HG02885 (cell line): ENCODE measurements around the gene STX16.

Experiments used
- ATAC-seq: cut with Tn5 transposase; IDR thresholded peaks from one replicate; pipeline ENCODE4 v1.9.1; 2021; ENCODE audit warnings: mild to moderate bottlenecking; ENCODE audit not compliant: unreplicated experiment, poor library complexity

STX16 gene

DNA sequence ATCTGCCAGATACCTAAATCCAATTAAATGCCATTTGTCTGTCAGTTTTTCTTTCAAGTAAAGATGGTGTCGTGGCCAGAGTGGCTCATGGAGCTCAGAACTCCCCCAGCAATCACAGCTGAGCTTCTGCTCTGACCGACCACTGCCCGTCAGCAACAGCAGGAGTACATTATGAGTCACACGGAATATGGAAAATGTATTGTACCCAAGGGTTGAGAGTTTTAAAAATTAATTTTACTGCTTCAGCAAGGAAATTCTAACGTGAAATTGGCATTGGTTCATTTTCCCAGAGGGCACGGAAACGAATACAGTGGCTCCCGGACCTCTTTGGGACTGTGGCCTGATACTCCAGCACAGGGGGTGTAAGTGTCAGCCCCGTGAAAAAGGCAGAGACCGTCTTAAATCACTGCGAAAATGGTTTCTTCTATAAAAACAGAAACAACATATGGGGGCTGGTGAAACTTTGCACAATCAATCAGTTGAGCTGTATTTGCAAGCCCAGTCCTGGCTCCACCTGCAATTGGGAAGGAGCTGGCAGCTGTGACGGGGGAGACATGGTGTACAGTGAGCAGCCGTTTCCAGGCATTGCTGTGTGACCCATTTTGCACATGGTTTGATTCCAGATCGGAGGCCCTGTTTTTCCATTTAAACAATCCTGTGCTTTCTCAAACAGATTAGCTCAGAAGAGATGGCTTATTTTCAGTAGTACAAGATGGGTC, 54.3 kb downstream of the STX16 start:
- no peak for ATAC-seq

DNA sequence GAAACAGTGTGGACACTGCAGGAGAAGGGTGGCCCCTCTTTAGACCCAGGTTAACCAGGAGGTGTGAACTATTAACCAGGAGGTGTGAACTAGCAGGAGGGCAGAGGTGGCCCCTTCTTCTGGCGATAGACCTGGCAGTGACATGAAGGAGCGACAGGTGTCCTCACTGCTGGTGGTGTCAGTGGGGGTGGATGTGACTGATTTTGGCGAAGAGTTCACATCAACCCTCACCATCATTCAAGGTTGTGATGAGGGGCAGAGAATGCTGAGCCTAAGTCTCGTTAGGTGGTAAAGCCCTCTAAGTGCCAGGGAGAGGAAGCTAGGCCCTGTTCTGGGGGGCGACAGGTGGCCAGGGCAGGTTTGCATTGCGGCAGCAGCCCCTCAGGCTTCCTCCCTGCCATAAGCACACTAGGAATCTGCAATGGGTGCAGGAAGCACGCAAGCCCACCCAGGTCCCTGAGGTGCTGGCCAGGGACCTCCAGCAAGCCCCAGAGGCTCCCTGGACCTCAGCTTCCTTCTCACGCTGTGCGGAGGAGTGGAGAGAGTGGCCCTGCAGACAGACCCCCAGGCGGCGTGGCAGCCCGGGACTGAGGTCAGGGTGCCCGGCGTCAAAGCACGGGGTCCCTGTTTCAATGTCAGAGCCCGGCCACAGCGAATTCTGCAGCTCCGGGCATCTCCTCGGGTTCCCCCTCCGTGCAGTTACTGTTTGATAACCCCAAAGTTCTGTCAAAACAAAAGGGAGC, 55.2 kb downstream of the STX16 start:
- ATAC-seq: no peak

DNA sequence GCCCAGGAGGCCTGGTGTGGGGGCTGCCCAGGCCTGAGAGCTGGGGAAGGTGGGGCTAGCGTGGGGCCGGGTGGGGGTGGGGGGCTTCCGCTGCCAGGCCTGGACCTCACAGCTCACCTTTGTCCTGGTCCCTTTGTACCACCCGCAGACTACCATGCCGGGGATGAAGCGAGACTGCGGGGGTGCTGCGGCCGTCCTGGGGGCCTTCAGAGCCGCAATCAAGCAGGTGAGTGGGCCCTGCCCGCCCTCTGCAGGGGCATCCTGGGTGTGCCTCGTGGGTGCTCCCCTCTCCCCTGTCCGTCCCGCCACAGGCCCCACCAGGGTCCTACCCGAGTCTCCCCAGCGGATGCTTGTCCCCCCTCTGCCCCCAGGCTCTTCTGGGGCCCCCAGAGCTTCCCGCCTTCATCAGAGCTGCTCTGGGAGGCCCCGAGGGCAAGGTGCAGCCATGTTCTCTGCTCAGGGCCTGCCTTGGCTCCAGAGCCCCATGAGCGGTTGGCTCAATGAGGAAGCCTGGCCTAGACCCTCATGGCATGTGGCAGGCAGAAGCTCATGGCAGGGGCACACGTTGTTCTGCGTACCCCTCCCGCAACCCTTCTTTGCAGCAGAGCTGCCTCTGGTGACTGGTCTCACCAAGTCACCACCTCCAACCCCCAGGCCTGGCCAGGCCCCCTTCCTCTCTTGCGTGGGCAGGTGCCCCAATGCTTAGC, 56.0 kb downstream of the STX16 start:
- no peak for ATAC-seq

DNA sequence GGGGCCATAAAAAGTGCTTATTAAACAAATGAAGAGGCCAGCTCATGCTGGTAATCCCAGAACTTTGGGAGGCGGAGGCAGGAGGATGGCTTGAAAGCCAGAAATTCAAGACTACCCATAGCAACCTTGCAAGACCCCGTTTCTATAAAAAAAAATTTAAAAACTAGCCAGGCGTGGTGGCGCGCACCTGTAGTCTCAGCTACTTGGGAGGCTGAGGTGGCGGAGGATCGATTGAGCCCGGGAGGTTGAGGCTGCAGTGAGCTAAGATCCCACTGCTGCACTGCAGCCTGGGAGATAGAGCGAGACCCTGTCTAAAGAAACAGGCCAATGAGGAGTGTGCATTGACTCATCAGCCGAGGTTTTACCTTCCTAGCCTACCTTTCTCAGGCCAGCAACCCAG, 56.7 kb downstream of the STX16 start:
- ATAC-seq: no peak

DNA sequence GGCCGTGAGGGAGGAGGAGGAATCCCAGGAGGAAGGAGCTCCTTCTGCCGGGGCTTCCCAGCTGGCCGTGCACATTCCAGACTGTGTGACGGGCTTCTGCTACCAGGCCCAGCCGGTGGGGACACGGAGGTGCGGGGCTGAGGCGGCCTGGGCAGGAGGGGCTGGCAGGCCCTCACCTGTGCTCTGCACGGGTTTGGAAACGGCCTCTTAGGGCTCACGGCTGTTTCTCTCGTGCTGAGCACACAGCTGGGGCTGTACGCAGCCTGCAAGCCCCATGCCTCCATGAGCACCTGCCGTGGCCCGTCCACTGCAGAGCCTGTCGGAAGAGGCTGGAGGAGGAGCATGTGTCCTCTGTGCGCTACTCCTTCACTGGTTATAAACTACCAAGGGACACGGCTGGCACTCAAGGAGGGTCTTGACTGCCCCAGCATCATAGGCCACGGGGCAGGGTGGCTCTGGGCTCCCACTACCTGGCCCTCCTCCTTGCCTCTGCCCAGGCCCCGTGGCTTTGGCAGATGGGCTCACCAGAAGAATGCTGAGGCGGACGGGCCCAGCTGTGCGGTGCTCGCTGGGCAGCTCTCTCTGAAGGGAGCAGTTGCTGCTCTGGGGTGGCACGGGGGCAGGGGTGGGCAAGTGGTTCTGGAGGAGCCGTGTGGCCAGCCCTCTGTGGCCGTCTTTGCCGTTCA, 57.3 kb downstream of the STX16 start:
- ATAC-seq: no peak

DNA sequence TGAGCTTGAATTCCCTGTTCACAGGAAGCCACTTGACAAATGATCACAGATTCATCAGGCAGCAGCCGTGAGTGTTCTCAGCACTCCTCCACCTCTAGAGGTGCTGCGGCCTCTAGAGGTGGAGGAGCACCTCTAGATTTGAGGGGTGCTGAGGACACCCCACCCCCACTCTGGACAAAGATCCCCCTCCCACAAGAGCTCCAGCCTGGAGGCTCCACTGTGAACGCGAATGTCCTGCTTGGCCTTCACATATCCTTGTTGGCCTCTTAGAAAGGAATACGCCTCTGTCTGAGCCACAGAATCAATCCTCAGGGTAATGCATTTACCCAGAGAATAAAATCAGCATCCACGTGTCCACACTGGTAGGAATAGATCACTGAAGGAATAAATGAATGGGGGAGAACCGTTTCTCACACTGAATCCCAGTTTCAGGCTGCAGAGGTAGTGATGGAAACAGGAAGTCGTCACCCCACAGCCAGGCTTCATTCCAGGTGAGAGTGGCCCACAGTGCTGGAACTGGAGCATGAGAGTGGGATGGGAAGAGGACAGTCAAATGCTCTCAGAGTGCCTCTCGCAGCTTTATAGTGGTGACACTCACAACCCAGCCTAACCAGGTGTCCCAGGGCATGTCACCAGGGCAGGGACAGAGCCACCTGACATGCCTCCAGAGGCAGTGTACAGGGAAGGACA, 58.1 kb downstream of the STX16 start:
- no peak for ATAC-seq

DNA sequence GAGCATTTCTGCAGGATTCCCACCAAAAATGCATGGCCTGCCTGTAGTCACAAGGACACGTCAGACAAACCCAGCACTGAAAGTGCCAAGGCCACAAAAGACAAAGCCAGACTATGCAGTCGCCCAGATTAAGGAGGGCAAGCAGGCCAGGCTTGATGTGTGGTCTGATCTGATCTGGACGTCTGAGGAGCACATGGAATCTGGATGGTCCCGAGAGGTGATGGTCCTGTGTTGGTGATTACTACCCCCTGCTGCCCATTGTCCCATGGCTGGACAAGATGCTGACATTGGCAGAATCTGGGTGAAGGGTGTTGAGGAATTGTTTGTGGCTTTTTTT, 58.6 kb downstream of the STX16 start:
- no peak for ATAC-seq

DNA sequence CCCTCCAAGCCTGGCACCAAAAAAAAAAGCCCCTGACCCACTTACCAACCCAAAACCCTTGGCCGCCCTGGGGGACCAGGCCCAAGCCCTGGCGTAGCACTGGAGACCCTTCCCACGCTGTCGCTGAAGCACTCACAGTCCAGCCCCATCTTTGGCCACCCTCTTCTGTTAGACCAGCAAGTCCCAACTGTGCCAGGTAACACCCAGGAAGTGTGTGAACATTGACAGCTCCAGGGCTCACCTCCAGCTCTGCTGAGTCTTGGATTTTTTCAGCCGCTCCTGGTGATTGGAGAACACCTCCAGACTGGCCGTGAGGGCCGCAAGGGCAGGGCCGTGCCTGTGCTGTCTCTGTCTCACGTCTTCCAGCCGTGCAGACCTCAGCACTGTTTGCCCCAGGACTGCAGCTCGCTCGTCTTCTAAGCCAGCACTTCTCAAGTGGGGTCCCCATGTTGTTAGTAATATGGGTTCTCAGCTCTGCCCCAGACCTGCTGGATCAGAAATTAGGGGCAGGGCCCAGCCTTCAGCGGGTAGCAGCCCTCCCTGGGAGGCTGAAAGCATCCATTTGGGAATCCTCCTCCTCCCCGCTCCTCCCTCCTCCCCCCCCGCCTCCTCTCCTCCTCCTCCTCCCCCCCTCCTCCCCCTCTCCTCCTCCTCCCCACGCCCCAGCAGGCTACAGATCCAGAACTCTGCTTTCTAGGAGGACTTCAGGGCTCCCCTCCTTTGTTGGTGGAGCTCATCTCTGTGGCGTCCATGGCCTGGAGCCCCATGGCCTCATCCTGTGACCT, 59.6 kb downstream of the STX16 start:
- ATAC-seq: no peak

DNA sequence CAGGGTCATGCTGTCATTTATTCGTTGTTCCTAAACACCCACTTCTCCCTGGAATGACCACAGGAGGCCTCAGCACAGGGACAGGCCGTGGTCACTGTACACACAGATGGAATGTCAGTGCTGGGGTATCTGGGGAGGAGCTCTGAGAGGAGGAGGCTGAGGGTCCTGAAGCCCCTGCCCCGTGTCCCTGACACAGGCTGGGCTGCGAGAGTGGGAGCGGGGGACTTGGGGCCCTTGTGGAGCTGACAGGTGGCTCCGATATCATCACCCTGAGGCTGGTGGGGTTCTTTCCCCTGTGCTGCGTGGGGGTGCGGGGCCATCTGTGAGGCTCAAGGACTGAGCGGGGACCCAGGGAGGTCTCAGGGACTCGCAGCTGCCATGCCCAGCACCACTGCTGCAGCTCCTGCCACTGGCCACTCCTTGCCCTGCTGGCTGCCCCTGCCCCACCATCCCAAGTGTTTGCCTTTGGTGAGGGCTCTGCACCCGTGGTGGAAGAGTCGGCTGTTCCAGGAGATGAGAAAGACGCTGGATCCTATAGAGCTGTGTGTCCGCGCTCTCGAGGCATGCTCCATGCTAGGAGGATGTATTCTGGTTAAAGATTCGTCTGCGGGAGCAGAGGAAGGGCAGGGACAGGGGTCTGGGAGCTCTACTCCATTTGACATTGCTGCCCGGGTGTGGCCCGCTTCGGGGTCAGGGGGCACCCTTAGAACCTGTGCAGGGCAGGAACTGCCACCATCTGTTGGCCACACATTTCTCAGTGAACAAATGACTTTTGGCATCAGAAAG, 60.4 kb downstream of the STX16 start:
- ATAC-seq: no peak

DNA sequence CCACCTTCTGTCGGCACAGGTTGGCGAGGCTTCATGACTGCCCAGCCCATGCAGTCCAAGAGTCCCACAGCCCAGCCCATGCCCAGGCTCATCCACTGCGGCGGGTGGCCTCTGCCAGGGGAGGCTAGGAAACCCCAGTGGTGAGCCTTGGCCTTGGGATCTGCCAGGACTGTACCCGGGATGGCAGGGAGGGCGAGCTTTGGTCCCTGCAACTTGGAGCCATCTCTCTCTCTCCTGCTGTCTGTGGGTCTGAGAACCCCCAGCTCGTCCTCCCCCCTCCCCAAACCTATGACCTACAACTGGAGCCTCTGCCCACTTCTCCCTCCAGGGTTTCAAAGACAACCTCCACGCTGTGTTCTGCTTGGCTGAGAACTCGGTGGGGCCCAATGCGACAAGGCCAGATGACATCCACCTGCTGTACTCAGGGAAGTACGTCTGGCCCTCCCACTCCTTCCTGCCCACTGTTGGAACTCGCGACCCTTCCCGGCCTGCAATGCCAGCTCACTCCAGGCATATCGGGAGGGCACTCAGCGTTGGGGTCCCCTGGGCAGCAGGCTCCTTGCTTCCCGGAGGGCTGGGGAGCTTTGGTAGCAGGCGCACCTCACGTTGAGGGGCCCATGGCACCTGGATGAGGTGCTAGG, 61.2 kb downstream of the STX16 start:
- ATAC-seq: no peak

DNA sequence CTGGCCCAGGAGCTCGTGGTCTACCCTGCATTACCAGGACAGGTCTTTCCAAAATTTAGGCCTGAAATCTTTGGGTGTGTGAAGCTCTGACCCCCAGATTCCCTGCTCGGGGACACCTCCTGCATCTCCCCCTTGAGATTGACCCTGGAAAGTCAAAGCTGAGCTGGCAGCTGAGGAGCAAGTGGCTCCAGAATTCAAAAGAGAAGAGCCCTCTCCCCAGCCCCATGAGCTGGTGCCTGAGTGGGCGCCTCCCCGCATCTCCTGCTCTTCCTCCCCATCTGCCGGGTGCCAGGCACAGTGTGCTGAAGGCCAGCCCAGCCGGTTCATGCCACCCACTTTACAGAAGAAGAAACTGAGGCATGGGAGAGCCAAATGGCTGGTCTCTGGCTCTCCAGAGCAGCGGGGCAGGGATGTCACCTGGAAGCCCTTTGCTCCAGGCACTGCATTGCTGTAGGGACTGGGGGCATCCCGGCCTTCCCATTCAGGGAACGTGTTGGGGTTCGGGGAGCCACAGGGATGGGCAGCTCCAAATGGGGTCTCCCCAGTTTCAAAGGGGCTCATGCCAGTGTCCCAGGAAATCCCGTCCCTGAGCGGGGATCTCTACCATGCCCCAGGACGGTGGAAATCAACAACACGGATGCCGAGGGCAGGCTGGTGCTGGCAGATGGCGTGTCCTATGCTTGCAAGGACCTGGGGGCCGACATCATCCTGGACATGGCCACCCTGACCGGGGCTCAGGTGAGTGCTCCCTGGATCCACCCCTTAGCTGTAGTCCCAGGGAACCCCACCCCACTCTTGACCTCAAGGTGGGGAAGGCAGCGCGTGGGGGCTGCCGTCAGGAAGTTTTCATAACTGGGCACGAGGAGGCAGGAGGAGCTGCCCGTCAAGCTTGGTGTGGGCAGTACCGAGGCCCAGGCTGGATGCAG, 62.0 kb downstream of the STX16 start:
- no peak for ATAC-seq

DNA sequence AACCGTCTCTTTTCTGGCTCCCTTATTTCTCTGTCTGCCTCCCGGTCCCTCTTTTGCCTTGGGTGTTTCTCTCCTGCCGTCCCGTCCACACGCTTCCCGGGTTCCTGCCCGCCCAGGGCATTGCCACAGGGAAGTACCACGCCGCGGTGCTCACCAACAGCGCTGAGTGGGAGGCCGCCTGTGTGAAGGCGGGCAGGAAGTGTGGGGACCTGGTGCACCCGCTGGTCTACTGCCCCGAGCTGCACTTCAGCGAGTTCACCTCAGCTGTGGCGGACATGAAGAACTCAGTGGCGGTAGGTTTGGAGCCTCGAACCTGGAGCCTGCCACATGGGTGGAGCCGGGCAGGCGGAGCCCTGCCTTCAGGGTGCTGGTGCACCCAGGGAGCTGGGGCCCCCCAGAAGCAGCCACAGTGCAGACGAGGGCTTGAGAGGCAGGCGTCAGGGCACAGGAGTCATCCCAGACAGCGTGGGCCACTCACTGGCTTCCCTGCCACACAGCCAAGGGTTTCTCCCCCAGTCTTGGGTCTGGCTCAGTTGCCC, 62.8 kb downstream of the STX16 start:
- no peak for ATAC-seq

DNA sequence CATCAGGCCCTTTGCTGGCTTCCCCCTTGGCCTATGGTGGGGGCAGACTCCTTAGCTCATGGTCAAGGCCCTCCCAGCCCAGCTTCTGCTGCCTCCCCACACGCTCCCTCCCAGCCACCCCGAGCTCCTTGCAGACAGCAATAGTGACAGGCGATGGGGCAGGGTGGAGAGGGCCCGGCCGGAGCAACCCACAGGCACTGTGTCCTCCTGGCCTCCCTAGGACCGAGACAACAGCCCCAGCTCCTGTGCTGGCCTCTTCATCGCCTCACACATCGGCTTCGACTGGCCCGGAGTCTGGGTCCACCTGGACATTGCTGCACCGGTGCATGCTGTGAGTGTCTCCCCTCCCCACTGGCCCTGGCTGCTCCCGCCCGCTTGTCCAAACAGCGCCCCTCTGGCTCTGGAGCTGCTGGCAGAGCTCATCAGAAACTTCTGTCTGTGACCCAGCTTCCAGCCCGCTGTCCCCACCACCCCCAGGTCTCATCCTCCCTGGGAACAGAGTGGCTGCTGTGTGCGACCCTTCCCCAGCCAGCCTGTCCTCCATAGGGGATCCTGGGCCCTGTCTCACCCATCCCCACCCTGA, 63.3 kb downstream of the STX16 start:
- no peak for ATAC-seq

DNA sequence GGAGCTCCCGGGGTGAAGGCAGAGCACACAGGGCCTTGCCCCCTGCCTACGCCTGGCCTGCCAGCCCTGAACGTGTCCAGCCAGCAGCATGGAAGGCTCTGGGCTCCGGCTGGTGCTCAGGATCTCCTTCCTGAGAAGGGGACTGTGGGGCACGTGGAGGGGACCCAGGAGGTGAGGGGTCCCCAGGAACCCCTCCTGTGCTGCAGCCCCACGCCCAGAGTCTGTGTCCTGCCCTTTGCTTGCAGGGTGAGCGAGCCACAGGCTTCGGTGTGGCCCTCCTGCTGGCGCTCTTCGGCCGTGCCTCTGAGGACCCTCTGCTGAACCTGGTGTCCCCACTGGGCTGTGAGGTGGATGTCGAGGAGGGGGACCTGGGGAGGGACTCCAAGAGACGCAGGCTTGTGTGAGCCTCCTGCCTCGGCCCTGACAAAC, 63.9 kb downstream of the STX16 start:
- no peak for ATAC-seq

DNA sequence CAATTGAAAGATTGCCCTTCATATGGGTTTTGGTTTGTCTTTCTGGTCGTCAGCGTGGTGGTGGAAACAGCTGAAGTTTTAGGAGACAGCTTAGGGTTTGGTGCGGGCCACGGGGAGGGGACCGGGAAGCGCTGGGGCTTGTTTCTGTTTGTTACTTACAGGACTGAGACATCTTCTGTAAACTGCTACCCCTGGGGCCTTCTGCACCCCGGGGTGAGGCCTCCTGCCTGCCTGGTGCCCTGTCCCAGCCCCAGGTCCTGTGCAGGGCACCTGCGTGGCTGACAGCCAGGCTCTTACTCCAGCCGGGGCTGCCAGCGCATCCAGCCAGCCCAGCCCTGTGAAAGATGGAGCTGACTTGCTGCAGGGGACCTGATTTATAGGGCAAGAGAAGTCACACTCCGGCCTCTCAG, 64.3 kb downstream of the STX16 start:
- no peak for ATAC-seq

DNA sequence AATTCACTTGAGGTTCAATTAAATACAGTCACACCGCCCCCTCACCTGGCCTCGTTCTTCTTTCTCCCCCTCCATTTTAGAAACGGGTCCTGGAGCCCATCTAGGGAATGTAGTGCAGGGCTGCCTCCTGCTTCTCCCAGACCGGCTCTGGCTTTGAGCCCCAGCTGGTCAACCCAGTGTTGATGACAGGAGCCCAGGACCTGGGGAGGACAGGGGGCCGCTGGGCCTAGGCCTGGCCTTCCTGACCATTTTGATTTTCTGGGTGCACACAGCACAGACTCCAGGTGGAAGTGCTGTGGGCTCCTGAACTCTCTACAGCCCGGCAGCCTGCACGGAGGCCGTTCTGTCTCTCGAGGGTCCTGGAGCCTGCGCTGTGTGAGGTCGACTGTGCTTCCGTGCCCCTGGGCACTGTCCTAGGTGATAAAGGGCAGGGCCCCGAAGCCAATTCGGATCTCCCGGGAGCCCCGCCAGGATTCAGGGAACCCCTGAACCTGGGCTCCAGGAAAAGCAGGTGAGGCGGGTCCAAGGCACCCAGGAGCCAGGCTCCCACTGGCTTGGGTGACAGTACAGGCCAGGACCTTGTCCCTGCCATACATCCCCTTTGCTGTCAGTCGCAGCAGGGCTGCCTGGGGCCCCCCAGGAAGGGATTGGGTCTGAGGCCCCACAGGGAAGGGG, 64.9 kb downstream of the STX16 start:
- no peak for ATAC-seq
